Thyroid gland (tissue), 4 donors: ENCODE data around the gene TAB3. TPM values are rescaled to one million over a fixed set of nuclear protein-coding genes. Genes with fewer than 3 reads are reported as not detected.

ENCODE experiments used
- DNase-seq, 2 donors: peaks; one replicate each; pipeline ENCODE4 v3.0.0-alpha.2; 2019
- H3K27ac ChIP-seq, 3 donors: fragments of 200-600 bp; sonication (generic); 1 replicate in 2 of 3; 2 replicates in 1 of 3; pipeline ENCODE4 v1.5.1; 2016 to 2019; ENCODE audit warnings: mild to moderate bottlenecking in 1 of 3, moderate library complexity in 1 of 3
- H3K27me3 ChIP-seq: fragments of 200-600 bp; sonication (generic); one replicate; pipeline ENCODE4 v1.5.1; 2019
- H3K36me3 ChIP-seq, 2 donors: fragments of 200-600 bp; sonication (generic); one replicate each; pipeline ENCODE4 v1.5.1; 2016 to 2019
- H3K4me1 ChIP-seq, 2 donors: fragments of 200-600 bp; sonication (generic); one replicate each; pipeline ENCODE4 v1.5.1; 2017 to 2019
- H3K4me3 ChIP-seq, 3 donors: fragments of 200-600 bp; sonication (generic); replicated peaks in 1 of 3; 1 replicate in 2 of 3; 2 replicates in 1 of 3; pipeline ENCODE4 v1.5.1; 2016; ENCODE audit warnings: mild to moderate bottlenecking in 1 of 3
- H3K9me3 ChIP-seq: fragments of 200-600 bp; sonication (generic); one replicate; pipeline ENCODE4 v1.5.1; 2017
- POLR2A ChIP-seq, 2 donors: fragments of 450-650 bp; IDR thresholded peaks; one replicate each; pipeline ENCODE4 v1.6.1; 2017; ENCODE audit warnings: antibody characterized with exemption in 2 of 2, mild to moderate bottlenecking in 2 of 2, moderate library complexity in 1 of 2
- WGBS, 2 donors: methylation state at CpG; one replicate each; pipeline ENCODE4 v1.1.5; 2017; 5-methylcytosine and 5-hydroxymethylcytosine counted together
- intact Hi-C: fragments of 100-400 bp; cut with DNase I; formaldehyde crosslinking; loops from one replicate; pipeline ENCODE4 v1.15.1; 2023
- total RNA-seq, 4 donors: library from RNA; depleted of rRNA; stranded (reverse); fragments of >200 nt; gene quantifications; one replicate each; pipeline ENCODE4 v1.2.3, GENCODE V29; 2016
- TF ChIP-seq, protein P1 (sequence below), 6 experiments: fragments of 200-600 bp in 3 of 6; fragments of 450-650 bp in 3 of 6; sonication (generic) in 3 of 6; IDR thresholded peaks; one replicate each; pipeline ENCODE4 v1.5.1; 2016 to 2019; ENCODE audit warnings: antibody characterized with exemption in 6 of 6, mild to moderate bottlenecking in 2 of 6, inconsistent platforms in 1 of 6, moderate library complexity in 1 of 6

TAB3 gene
- total RNA-seq, 4 donors from 2014 or later, result 38.8 to 59.9 (median 46.6) TPM

DNA sequence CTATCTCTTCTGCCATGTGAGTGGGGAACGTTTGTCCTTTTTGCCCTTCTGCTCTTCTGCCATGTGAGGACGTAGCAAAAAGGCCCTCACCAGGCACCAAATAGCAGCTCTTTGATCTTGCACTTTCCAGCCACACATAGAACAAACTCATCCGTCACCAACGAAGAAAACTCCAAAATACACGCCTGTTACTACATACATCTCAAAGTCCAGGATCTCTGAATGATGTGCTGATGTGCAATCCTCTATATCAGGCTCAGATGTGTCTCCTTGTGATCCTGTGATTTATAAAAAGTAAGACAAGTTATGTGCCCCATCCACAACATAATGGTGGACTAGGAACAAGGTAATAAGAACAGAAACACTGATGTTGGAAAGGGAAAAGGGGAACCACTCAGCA, 9.8 kb upstream of the TAB3 start:
- no peak overlapping the region for H3K27ac ChIP-seq
- no peaks in the 10 kb centered on the region for H3K27me3 ChIP-seq
- TF ChIP-seq, protein P1, sequence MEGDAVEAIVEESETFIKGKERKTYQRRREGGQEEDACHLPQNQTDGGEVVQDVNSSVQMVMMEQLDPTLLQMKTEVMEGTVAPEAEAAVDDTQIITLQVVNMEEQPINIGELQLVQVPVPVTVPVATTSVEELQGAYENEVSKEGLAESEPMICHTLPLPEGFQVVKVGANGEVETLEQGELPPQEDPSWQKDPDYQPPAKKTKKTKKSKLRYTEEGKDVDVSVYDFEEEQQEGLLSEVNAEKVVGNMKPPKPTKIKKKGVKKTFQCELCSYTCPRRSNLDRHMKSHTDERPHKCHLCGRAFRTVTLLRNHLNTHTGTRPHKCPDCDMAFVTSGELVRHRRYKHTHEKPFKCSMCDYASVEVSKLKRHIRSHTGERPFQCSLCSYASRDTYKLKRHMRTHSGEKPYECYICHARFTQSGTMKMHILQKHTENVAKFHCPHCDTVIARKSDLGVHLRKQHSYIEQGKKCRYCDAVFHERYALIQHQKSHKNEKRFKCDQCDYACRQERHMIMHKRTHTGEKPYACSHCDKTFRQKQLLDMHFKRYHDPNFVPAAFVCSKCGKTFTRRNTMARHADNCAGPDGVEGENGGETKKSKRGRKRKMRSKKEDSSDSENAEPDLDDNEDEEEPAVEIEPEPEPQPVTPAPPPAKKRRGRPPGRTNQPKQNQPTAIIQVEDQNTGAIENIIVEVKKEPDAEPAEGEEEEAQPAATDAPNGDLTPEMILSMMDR (IDR thresholded peaks at IDR 0.05), result no peak
- no peak for TF ChIP-seq POLR2A (IDR thresholded peaks at IDR 0.05)
- no peak overlapping the region for H3K4me3 ChIP-seq
- intact Hi-C loops, result no loop called here
- no peaks in the 10 kb centered on the region for H3K4me1 ChIP-seq
- DNase-seq, result no peak
- no peaks in the 10 kb centered on the region for H3K36me3 ChIP-seq
- no peaks in the 10 kb centered on the region for H3K9me3 ChIP-seq
- WGBS, 2 donors, result 69 to 86% methylated on average over 5 of the region's 5 CpGs

- H3K9me3 ChIP-seq, result no peaks in the 10 kb centered on the region
- H3K4me3 ChIP-seq, result no peak overlapping the region
- no peak for DNase-seq
- intact Hi-C loops, result no loop called here
- no peak for TF ChIP-seq POLR2A (IDR thresholded peaks at IDR 0.05)
- TF ChIP-seq, protein P1 (IDR thresholded peaks at IDR 0.05), result no peak
- no peaks in the 10 kb centered on the region for H3K27me3 ChIP-seq
- no peaks in the 10 kb centered on the region for H3K36me3 ChIP-seq
- WGBS, 2 donors, result 88 to 95% methylated on average over 2 of the region's 2 CpGs
- H3K27ac ChIP-seq, result no peak overlapping the region
- H3K4me1 ChIP-seq, result no peaks in the 10 kb centered on the region
These were observed 6.3 kb upstream of the TAB3 start for GRCh38 chrX:30895370-30895769.

GRCh38 chrX:30893206-30893605, 4.2 kb upstream of the TAB3 start:
- 89 to 100% methylated on average over 2 to 3 of the region's 4 CpGs for WGBS, 2 donors
- Histone ChIP-seq H3K27ac (no peak overlapping the region), H3K9me3 (no peaks in the 10 kb centered on the region), H3K4me1 (no peaks in the 10 kb centered on the region), H3K27me3 (no peaks in the 10 kb centered on the region), H3K36me3 (no peaks in the 10 kb centered on the region), H3K4me3 (no peak overlapping the region)
- no peak for TF ChIP-seq POLR2A (IDR thresholded peaks at IDR 0.05)
- TF ChIP-seq, protein P1 (IDR thresholded peaks at IDR 0.05), result no peak
- intact Hi-C loops, result no loop called here
- no peak for DNase-seq

DNA sequence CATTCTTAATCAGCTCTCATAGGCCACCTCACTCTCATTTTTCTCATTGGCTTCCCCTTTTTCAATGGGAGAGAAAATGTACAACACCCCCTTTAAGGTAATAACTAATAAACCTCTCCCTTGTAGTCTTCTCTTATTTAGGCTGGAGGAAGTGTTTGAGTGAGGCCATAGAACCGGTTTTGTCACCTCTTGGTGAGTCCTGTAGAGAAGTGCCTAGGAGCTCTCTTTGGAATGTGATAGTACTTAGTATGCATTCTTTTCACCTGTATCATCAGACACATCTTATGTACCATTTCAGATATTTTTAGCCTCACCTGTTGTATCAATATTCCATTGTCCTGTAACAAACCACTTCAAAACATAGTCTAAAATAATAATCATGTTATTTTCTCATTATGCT, 3.5 kb upstream of the TAB3 start:
- no peaks in the 10 kb centered on the region for H3K36me3 ChIP-seq

DNA sequence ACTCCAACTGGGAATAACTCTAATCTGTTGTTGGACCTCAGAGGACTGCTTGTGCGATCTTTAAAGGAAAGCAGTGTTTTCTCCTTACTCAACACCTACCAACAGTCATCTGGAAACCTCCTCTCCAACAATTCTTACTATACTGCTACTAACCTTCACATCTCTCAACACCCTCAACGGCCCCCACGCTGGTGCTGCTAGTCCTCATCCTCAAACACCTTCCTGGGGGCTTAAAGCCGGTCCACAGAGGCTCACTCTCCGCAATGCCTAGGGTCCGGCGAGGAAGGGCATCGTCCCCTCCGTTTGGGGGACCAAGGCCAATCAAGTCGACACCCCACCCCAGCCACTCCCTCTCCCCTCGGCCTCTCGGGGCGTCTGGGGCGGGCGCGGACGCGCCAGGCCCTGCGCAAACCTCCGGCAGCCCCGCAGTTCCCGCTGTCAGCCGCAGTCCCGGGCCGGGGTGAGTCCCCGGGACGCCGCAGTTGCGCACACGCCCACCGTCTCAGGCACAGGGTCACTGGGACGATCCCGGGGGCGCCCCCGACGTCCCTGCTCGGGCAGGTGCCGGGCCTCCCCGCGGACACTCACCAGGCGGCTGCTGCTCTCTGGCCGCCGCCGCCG, 418 bp downstream of the TAB3 start:
- intact Hi-C loops, result no loop called here
- no peaks in the 10 kb centered on the region for H3K9me3 ChIP-seq
- H3K36me3 ChIP-seq, result no peaks in the 10 kb centered on the region
- peak; percentile 13 to 16 for DNase-seq
- H3K4me3 ChIP-seq, result peak overlapping the region in 2 of 3 donors; percentile 53 to 58
- 0 to 2% methylated on average over 2 to 5 of the region's 45 CpGs for WGBS, 2 donors
- peak overlapping the region; percentile 39 to 63 (median 60) for H3K27ac ChIP-seq
- H3K4me1 ChIP-seq, result no peaks in the 10 kb centered on the region
- H3K27me3 ChIP-seq, result no peaks in the 10 kb centered on the region
- no peak for TF ChIP-seq POLR2A (IDR thresholded peaks at IDR 0.05)
- TF ChIP-seq, protein P1 (IDR thresholded peaks at IDR 0.05), result no peak

More for the DNA sequence above, 3.5 kb upstream of the TAB3 start:
- no peak overlapping the region for H3K27ac ChIP-seq
- no peak for DNase-seq
- intact Hi-C loops, result no loop called here
- H3K4me1 ChIP-seq, result no peaks in the 10 kb centered on the region
- no peak overlapping the region for H3K4me3 ChIP-seq
- no peaks in the 10 kb centered on the region for H3K27me3 ChIP-seq
- TF ChIP-seq, protein P1 (IDR thresholded peaks at IDR 0.05), result no peak
- no peak for TF ChIP-seq POLR2A (IDR thresholded peaks at IDR 0.05)
- 22 to 25% methylated on average over 1 of the region's 1 CpG for WGBS, 2 donors
- no peaks in the 10 kb centered on the region for H3K9me3 ChIP-seq
